Subcutaneous abdominal adipose tissue (tissue), 5 donors: ENCODE data around the gene CRYBG1.
"Not testable (repeated sequence)": the region's sequence is repeated elsewhere in the genome, so short reads cannot be mapped to it uniquely, and the experiment has no call there.

Experiments used
- H3K27ac ChIP-seq: one replicate; pipeline ENCODE4 v1.7.0; 2013; ENCODE audit warnings: low read depth, mild to moderate bottlenecking, inconsistent platforms, low read length, moderate library complexity
- H3K27me3 ChIP-seq, 5 donors: one replicate each; pipeline ENCODE4 v1.7.0; 2013; ENCODE audit warnings: low read length in 5 of 5, inconsistent platforms in 1 of 5; ENCODE audit not compliant: control insufficient read depth in 5 of 5, insufficient read depth in 4 of 5
- H3K36me3 ChIP-seq, 5 donors: one replicate each; pipeline ENCODE4 v1.7.0; 2013; ENCODE audit warnings: low read length in 5 of 5; ENCODE audit not compliant: control insufficient read depth in 5 of 5, insufficient read depth in 5 of 5
- H3K4me1 ChIP-seq, 5 donors: one replicate each; pipeline ENCODE4 v1.7.0; 2013; ENCODE audit warnings: low read length in 5 of 5, mild to moderate bottlenecking in 3 of 5, moderate library complexity in 1 of 5; ENCODE audit not compliant: control insufficient read depth in 5 of 5, insufficient read depth in 5 of 5
- H3K4me3 ChIP-seq, 5 donors: one replicate each; pipeline ENCODE4 v1.7.0; 2013; ENCODE audit warnings: low read length in 5 of 5, low read depth in 1 of 5
- H3K9ac ChIP-seq, 5 donors: one replicate each; pipeline ENCODE4 v1.7.0; 2013; ENCODE audit warnings: low read length in 5 of 5, mild to moderate bottlenecking in 4 of 5, moderate library complexity in 3 of 5
- H3K9me3 ChIP-seq, 5 donors: one replicate each; pipeline ENCODE4 v1.7.0; 2013; ENCODE audit warnings: low read length in 5 of 5; ENCODE audit not compliant: control insufficient read depth in 5 of 5
- donor health status: healthy.
- donor health status: healthy.
- donor health status: healthy.
- donor health status: healthy.
- donor health status: healthy.

The CRYBG1 gene

GRCh38 chr6:106510090-106510970 lies 149.8 kb downstream of the CRYBG1 start:
- Histone ChIP-seq H3K27ac (peak overlapping the region; percentile 98), H3K4me3 (peak overlapping the region; percentile 67 to 89 (median 82)), H3K9ac (peak overlapping the region in 4 of 5 donors; percentile 32 to 57 (median 50)), H3K9me3 (no peaks in the 10 kb centered on the region), H3K27me3 (no peaks in the 10 kb centered on the region), H3K36me3 (no peaks in the 10 kb centered on the region), H3K4me1 (peaks cover 5 to 58% (median 57%) of the 10 kb centered on the region in 5 donors)

GRCh38 chr6:106511288-106512047 lies 151.0 kb downstream of the CRYBG1 start:
- no peaks in the 10 kb centered on the region for H3K36me3 ChIP-seq
- H3K9ac ChIP-seq = peak overlapping the region; percentile 10 to 95 (median 84)
- peaks cover 5 to 59% (median 58%) of the 10 kb centered on the region in 5 donors for H3K4me1 ChIP-seq
- H3K27ac ChIP-seq = peak overlapping the region; percentile 98
- peak overlapping the region; percentile 51 to 94 (median 86) for H3K4me3 ChIP-seq
- H3K27me3 ChIP-seq = no peaks in the 10 kb centered on the region
- H3K9me3 ChIP-seq = no peaks in the 10 kb centered on the region

- H3K27ac ChIP-seq = peak overlapping the region; percentile 98
- H3K9ac ChIP-seq = peak overlapping the region; percentile 82 to 95 (median 87)
These were observed 151.8 kb downstream of the CRYBG1 start for GRCh38 chr6:106512048-106512967.

GRCh38 chr6:106512968-106513574 lies 152.6 kb downstream of the CRYBG1 start:
- Histone ChIP-seq H3K36me3 (no peaks in the 10 kb centered on the region), H3K27me3 (no peaks in the 10 kb centered on the region), H3K9me3 (no peaks in the 10 kb centered on the region), H3K4me3 (peak overlapping the region; percentile 77 to 94 (median 86)), H3K9ac (peak overlapping the region; percentile 82 to 95 (median 87)), H3K27ac (peak overlapping the region; percentile 98), H3K4me1 (peaks cover 5 to 59% (median 58%) of the 10 kb centered on the region in 5 donors)

More at GRCh38 chr6:106512048-106512967, 151.8 kb downstream of the CRYBG1 start:
- Histone ChIP-seq H3K9me3 (no peaks in the 10 kb centered on the region), H3K4me3 (peak overlapping the region; percentile 61 to 94 (median 86)), H3K4me1 (peaks cover 5 to 59% (median 58%) of the 10 kb centered on the region in 5 donors), H3K27me3 (no peaks in the 10 kb centered on the region), H3K36me3 (no peaks in the 10 kb centered on the region)

- Histone ChIP-seq H3K27me3 (no peaks in the 10 kb centered on the region), H3K27ac (peak overlapping the region; percentile 98), H3K4me1 (peaks cover 3 to 59% (median 53%) of the 10 kb centered on the region in 5 donors), H3K9ac (peak overlapping the region in 4 of 5 donors; percentile 82 to 95 (median 86)), H3K9me3 (no peaks in the 10 kb centered on the region), H3K36me3 (no peaks in the 10 kb centered on the region), H3K4me3 (peak overlapping the region; percentile 77 to 94 (median 86))
These were observed 153.5 kb downstream of the CRYBG1 start for GRCh38 chr6:106513808-106514582.

- peaks cover 2 to 59% (median 53%) of the 10 kb centered on the region in 5 donors for H3K4me1 ChIP-seq
- peak overlapping the region; percentile 98 for H3K27ac ChIP-seq
- H3K36me3 ChIP-seq = no peaks in the 10 kb centered on the region
- peak overlapping the region in 1 of 5 donors; percentile 82 for H3K9ac ChIP-seq
- H3K4me3 ChIP-seq = peak overlapping the region in 4 of 5 donors; percentile 2 to 89 (median 80)
- H3K27me3 ChIP-seq = no peaks in the 10 kb centered on the region
- H3K9me3 ChIP-seq = no peaks in the 10 kb centered on the region
These were observed 154.0 kb downstream of the CRYBG1 start for GRCh38 chr6:106514583-106514885.

- H3K27ac ChIP-seq = peak overlapping the region; percentile 98
- H3K9me3 ChIP-seq, H3K4me3 ChIP-seq, H3K9ac ChIP-seq, H3K27me3 ChIP-seq, H3K36me3 ChIP-seq: not testable (repeated sequence)
- H3K4me1 ChIP-seq = peaks cover 6 to 58% (median 51%) of the 10 kb centered on the region in 5 donors
These were observed 155.1 kb downstream of the CRYBG1 start for GRCh38 chr6:106515582-106515981.

GRCh38 chr6:106516616-106517015 lies 156.1 kb downstream of the CRYBG1 start:
- peaks cover 6 to 47% (median 41%) of the 10 kb centered on the region in 5 donors for H3K4me1 ChIP-seq
- H3K27ac ChIP-seq = no peak overlapping the region
- no peak overlapping the region for H3K4me3 ChIP-seq
- peaks cover 0 to 11% (median 4%) of the 10 kb centered on the region in 5 donors for H3K36me3 ChIP-seq
- H3K27me3 ChIP-seq = no peaks in the 10 kb centered on the region
- no peak overlapping the region for H3K9ac ChIP-seq
- H3K9me3 ChIP-seq = no peaks in the 10 kb centered on the region
